Measurements from ENCODE around the gene PCDHGC4. TPM values are rescaled to one million over a fixed set of nuclear protein-coding genes. Genes with fewer than 3 reads are reported as not detected.

Gene PCDHGC4
- total and polyA plus RNA-seq, 2 of the 8 experiments (the other 6 are each of a cell fraction or from before 2014, with no cell fraction given) = 2.1 to 2.4 TPM

GRCh38 chr5:141528291-141528984, 43.6 kb downstream of the PCDHGC4 start:
- no peak overlapping the region for H2AK5ac ChIP-seq (ENCODE audit: low read depth, low read length)
- H2BK20ac ChIP-seq (ENCODE audit: low read length) = no peak overlapping the region
- H3K4me2 ChIP-seq (ENCODE audit: insufficient read depth in 1 of 2, low read depth in 2 of 2, low read length in 2 of 2) = no peak overlapping the region
- no peak overlapping the region for H2BK120ac ChIP-seq (replicated peaks; ENCODE audit: low read depth, low read length)
- no peak overlapping the region for H2BK12ac ChIP-seq (ENCODE audit: low read depth, low read length)
- H2BK5ac ChIP-seq (ENCODE audit: low read depth, low read length) = no peak overlapping the region
- H3K36me3 ChIP-seq (ENCODE audit: control insufficient read depth in 2 of 4, insufficient read depth in 4 of 4, low read length in 3 of 4) = peaks cover 17 to 44% (median 25%) of the 10 kb centered on the region in 4 experiments
- 88% methylated on average over 11 of the region's 11 CpGs; no CpG with 5 or more reads in 1 of the 2 experiments for WGBS, 2 experiments (ENCODE audit: extremely low coverage in 1 of 2, insufficient coverage in 1 of 2, insufficient read length in 1 of 2, insufficient replicate concordance in 2 of 2, low coverage in 1 of 2, low lambda C conversion rate in 2 of 2, missing lambda C conversion rate in 1 of 2)
- H3K9me3 ChIP-seq (ENCODE audit: insufficient read depth in 2 of 2, low read depth in 1 of 2, low read length in 1 of 2) = no peaks in the 10 kb centered on the region
- DNase-seq (ENCODE audit: low read depth in 1 of 2, low spot score in 2 of 2) (no peak), FAIRE-seq (no peak)
- H4K5ac ChIP-seq (ENCODE audit: insufficient read length, low read depth, low read length) = no peak overlapping the region
- no peak overlapping the region for H3K4me3 ChIP-seq (ENCODE audit: extremely low read depth in 1 of 4, insufficient read depth in 2 of 4, low read depth in 3 of 4, low read length in 4 of 4)
- no peak overlapping the region for H3K4ac ChIP-seq (replicated peaks; ENCODE audit: insufficient read length, low read depth, low read length)
- H3K56ac ChIP-seq (replicated peaks; ENCODE audit: insufficient read length, low read depth, low read length) = no peak overlapping the region
- TF ChIP-seq EGR1 (IDR thresholded peaks at IDR 0.05; ENCODE audit: borderline replicate concordance, low read depth, low read length) = no peak
- no peak for TF ChIP-seq NRF1 (IDR thresholded peaks at IDR 0.05; ENCODE audit: low read depth, low read length)
- TF ChIP-seq RXRA (IDR thresholded peaks at IDR 0.05; ENCODE audit: insufficient read depth, low read depth, low read length) = no peak
- no peak for TF ChIP-seq RAD21 (IDR thresholded peaks at IDR 0.05 in 1 of 2, conservative IDR thresholded peaks at IDR 0.05 in 1 of 2; ENCODE audit: low read depth in 2 of 2, low read length in 2 of 2)
- no peak for TF ChIP-seq ATF2 (IDR thresholded peaks at IDR 0.05; ENCODE audit: low read length)
- TF ChIP-seq JUN (IDR thresholded peaks at IDR 0.05; ENCODE audit: low read depth, low read length) = no peak
- no peak for TF ChIP-seq BACH1 (IDR thresholded peaks at IDR 0.05; ENCODE audit: low read length)
- no peak for TF ChIP-seq SIRT6 (IDR thresholded peaks at IDR 0.05; ENCODE audit: low read length)
- TF ChIP-seq FOSL1 (IDR thresholded peaks at IDR 0.05; ENCODE audit: insufficient read depth, low read depth, low read length) = no peak
- no peak for TF ChIP-seq PHF8 (conservative IDR thresholded peaks at IDR 0.05; ENCODE audit: low read depth, low read length)
- peaks cover 2 to 15% (median 8%) of the 10 kb centered on the region in 4 experiments; a peak in 6 of 7 replicates for H3K4me1 ChIP-seq (replicated peaks in 1 of 4; ENCODE audit: control insufficient read depth in 3 of 4, insufficient read depth in 4 of 4, low read length in 3 of 4)
- no peak overlapping the region for H2AFZ ChIP-seq (ENCODE audit: low read length)
- no peak overlapping the region for H3K9ac ChIP-seq (replicated peaks in 1 of 4; ENCODE audit: extremely low read depth in 1 of 4, low read depth in 3 of 4, low read length in 3 of 4)
- no peak overlapping the region for H2BK15ac ChIP-seq (ENCODE audit: low read length)
- H3K23ac ChIP-seq (ENCODE audit: insufficient read length) = no peak overlapping the region
- H3K18ac ChIP-seq (ENCODE audit: extremely low read depth, low read length) = no peak overlapping the region
- CTCF ChIA-PET (ENCODE audit: partially characterized antibody) = interaction anchor here (0.8 to 50.9 kb wide), 16 partner anchors 9 to 320 kb away, joined by 3 to 1236 read pairs (median 3); partner anchors contain the start of genes PCDHB12, PCDHB15, PCDHGA10 and PCDHGA11
- H3K27ac ChIP-seq (ENCODE audit: low read depth, low read length) = no peak overlapping the region
- POLR2A ChIA-PET (ENCODE audit: partially characterized antibody) = interaction anchor here (0.8 kb wide), 1 partner anchor 15 kb away, joined by 3 read pairs; no protein-coding TSS in a partner anchor
- no peaks in the 10 kb centered on the region for H3K79me1 ChIP-seq (ENCODE audit: low read depth, low read length)
- H3K14ac ChIP-seq (ENCODE audit: insufficient read length) = no peak overlapping the region
- H3K79me2 ChIP-seq (ENCODE audit: control insufficient read depth in 1 of 2, insufficient read depth in 2 of 2, low read length in 2 of 2) = no peaks in the 10 kb centered on the region
- no peaks in the 10 kb centered on the region for H3K23me2 ChIP-seq (ENCODE audit: low read depth, low read length)
- no peaks in the 10 kb centered on the region for H4K20me1 ChIP-seq (replicated peaks in 1 of 2; ENCODE audit: control insufficient read depth in 1 of 2, insufficient read depth in 2 of 2, low read length in 2 of 2)
- no peaks in the 10 kb centered on the region for H3K27me3 ChIP-seq (replicated peaks in 1 of 4; ENCODE audit: control insufficient read depth in 3 of 4, extremely low read depth in 1 of 4, insufficient read depth in 3 of 4, low read length in 3 of 4)
- H4K91ac ChIP-seq (replicated peaks; ENCODE audit: insufficient read length, low read length) = no peak overlapping the region
- H4K8ac ChIP-seq (ENCODE audit: extremely low read depth, insufficient read depth, low read length) = no peak overlapping the region
